OCI-LY7 (cell line): ENCODE data around the gene TTC21A. TPM values are rescaled to one million over a fixed set of nuclear protein-coding genes. Genes with fewer than 3 reads are reported as not detected.
A peak's percentile ranks its signal among the peaks of the same experiment; 100 is the strongest.

Experiments used
- BruUV-seq: library from RNA; stranded (reverse); fragments of 400-500 nt; replicated peaks from 2 replicates; lab custom pipeline; 2021; lab: Mats Ljungman, UMichigan
- CTCF ChIA-PET: fragments of 300-600 bp; sonication (Branson Sonifier 250); formaldehyde crosslinking; loops from one replicate; lab custom pipeline; 2022; ENCODE audit warnings: antibody characterized with exemption; ENCODE audit not compliant: unreplicated experiment; lab: Charles Lee
- POLR2A ChIA-PET: fragments of 300-600 bp; sonication (Branson Sonifier 250); formaldehyde crosslinking; loops from one replicate; lab custom pipeline; 2022; ENCODE audit warnings: antibody characterized with exemption; lab: Charles Lee
- DNase-seq: peaks from one replicate; pipeline ENCODE4 v3.0.0-alpha.2; 2015; ENCODE audit warnings: low spot score
- H2AFZ ChIP-seq: fragments of 200-600 bp; sonication (generic), shearing (Covaris generic); 2 replicates; pipeline ENCODE4 v1.6.1; 2014; ENCODE audit warnings: mild to moderate bottlenecking, antibody characterized with exemption, low read length, moderate library complexity
- H3K27ac ChIP-seq: fragments of 200-600 bp; sonication (generic); 2 replicates; pipeline ENCODE4 v1.5.1; 2014; ENCODE audit warnings: mixed run types, low read depth, mild to moderate bottlenecking, moderate library complexity, low read length, inconsistent platforms; ENCODE audit not compliant: poor library complexity, severe bottlenecking
- H3K36me3 ChIP-seq: fragments of 200-600 bp; sonication (generic); 2 replicates; pipeline ENCODE4 v1.6.1; 2014; ENCODE audit warnings: mild to moderate bottlenecking, antibody characterized with exemption, low read length, moderate library complexity, mixed read lengths; ENCODE audit not compliant: insufficient read depth
- H3K4me1 ChIP-seq: fragments of 200-600 bp; sonication (generic); 2 replicates; pipeline ENCODE4 v1.5.1; 2014; ENCODE audit warnings: mild to moderate bottlenecking, low read length; ENCODE audit not compliant: insufficient read depth, poor library complexity, severe bottlenecking
- H3K4me2 ChIP-seq: fragments of 200-600 bp; sonication (generic); 2 replicates; pipeline ENCODE4 v1.6.1; 2014; ENCODE audit warnings: mild to moderate bottlenecking, low read length
- H3K4me3 ChIP-seq: fragments of 200-600 bp; sonication (generic); 2 replicates; pipeline ENCODE4 v1.5.1; 2014; ENCODE audit warnings: mild to moderate bottlenecking, low read depth, low read length; ENCODE audit not compliant: poor library complexity, severe bottlenecking
- H3K79me2 ChIP-seq: fragments of 200-600 bp; sonication (generic); 2 replicates; pipeline ENCODE4 v1.6.1; 2016; ENCODE audit warnings: low read depth, mild to moderate bottlenecking, low read length, moderate library complexity, mixed read lengths; ENCODE audit not compliant: insufficient read depth
- H3K9me2 ChIP-seq: fragments of 200-600 bp; sonication (generic); 2 replicates; pipeline ENCODE4 v1.6.1; 2016; ENCODE audit warnings: mild to moderate bottlenecking, low read length, mixed read lengths; ENCODE audit not compliant: insufficient read depth
- H3K9me3 ChIP-seq: fragments of 200-600 bp; sonication (generic); 2 replicates; pipeline ENCODE4 v1.6.1; 2014; ENCODE audit warnings: mild to moderate bottlenecking, mixed run types, low read length, mixed read lengths
- H4K20me1 ChIP-seq: fragments of 200-600 bp; sonication (generic); 2 replicates; pipeline ENCODE4 v1.6.1; 2014; ENCODE audit warnings: mild to moderate bottlenecking, antibody characterized with exemption, low read length, moderate library complexity, mixed read lengths; ENCODE audit not compliant: insufficient read depth
- EZH2phosphoT487 ChIP-seq: fragments of 200-600 bp; sonication (generic); IDR thresholded peaks from 2 replicates; pipeline ENCODE4 v1.6.1; 2018; ENCODE audit warnings: low read depth, borderline replicate concordance, mild to moderate bottlenecking, mixed run types, antibody characterized with exemption, low read length, moderate library complexity, mixed read lengths
- intact Hi-C: fragments of 100-400 bp; cut with micrococcal nuclease; formaldehyde crosslinking; loops from one replicate; pipeline ENCODE4 v1.10.0; 2022; ENCODE audit not compliant: unreplicated experiment
- total RNA-seq, 2 experiments: library from RNA; depleted of rRNA in 1 of 2; stranded (reverse); fragments of >200 nt in 1 of 2; shearing (Covaris generic) in 1 of 2; gene quantifications; 2 replicates each; pipeline ENCODE4 v1.2.3, GENCODE V29; 2014 to 2022
- TF ChIP-seq, protein P1 (sequence below): fragments of 200-600 bp; sonication (generic); conservative IDR thresholded peaks from 2 replicates; pipeline ENCODE4 v1.5.1; 2014; ENCODE audit warnings: mild to moderate bottlenecking, antibody characterized with exemption, low read length, moderate library complexity, mixed read lengths

Gene TTC21A
- total RNA-seq, 2 experiments from 2014 or later, result 12.8 to 27.1 TPM

DNA sequence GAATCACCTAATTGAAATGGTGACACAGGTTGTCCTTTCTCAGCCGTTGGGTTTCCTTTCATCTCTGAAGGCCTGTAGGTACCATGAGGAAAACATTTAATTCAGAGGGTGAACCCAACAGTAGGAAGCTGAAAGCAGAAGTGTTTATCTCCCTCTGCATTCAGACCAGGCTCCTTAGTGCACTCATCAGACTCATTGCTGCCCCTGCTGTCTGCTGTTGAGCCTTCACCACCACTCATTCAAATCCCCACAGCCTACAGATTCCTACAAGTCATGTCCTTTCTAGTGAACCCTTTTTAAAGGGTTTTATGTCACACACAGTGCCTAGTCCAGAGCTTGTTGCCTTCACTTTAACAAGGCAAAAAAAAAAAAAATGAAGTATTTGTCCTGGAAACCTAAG lies 42.3 kb upstream of the TTC21A start:
- Histone ChIP-seq H3K4me1 (peaks cover 16% of the 10 kb centered on the region), H3K4me3 (no peak overlapping the region), H3K9me2 (no peaks in the 10 kb centered on the region), H4K20me1 (no peaks in the 10 kb centered on the region), H3K36me3 (peaks cover 42% of the 10 kb centered on the region), H2AFZ (no peak overlapping the region), H3K4me2 (peak overlapping the region; percentile 42), H3K9me3 (peaks cover 5% of the 10 kb centered on the region; the same call in 1 of the 2 replicates), H3K79me2 (peaks cover 20% of the 10 kb centered on the region; the same call in 1 of the 2 replicates), H3K27ac (peak overlapping the region; percentile 31)
- TF ChIP-seq, protein P1, sequence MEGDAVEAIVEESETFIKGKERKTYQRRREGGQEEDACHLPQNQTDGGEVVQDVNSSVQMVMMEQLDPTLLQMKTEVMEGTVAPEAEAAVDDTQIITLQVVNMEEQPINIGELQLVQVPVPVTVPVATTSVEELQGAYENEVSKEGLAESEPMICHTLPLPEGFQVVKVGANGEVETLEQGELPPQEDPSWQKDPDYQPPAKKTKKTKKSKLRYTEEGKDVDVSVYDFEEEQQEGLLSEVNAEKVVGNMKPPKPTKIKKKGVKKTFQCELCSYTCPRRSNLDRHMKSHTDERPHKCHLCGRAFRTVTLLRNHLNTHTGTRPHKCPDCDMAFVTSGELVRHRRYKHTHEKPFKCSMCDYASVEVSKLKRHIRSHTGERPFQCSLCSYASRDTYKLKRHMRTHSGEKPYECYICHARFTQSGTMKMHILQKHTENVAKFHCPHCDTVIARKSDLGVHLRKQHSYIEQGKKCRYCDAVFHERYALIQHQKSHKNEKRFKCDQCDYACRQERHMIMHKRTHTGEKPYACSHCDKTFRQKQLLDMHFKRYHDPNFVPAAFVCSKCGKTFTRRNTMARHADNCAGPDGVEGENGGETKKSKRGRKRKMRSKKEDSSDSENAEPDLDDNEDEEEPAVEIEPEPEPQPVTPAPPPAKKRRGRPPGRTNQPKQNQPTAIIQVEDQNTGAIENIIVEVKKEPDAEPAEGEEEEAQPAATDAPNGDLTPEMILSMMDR, result peak; percentile 79
- no peak for TF ChIP-seq EZH2phosphoT487
- intact Hi-C loops, result no loop called here
- ChIA-PET CTCF (interaction anchor here (0.6 kb wide), 1 partner anchor 75 kb away, joined by 3 read pairs; no protein-coding TSS in a partner anchor), POLR2A (interaction anchor here (0.7 to 1.2 kb wide), 4 partner anchors 16 to 382 kb away, joined by 3 to 5 read pairs (median 4); no protein-coding TSS in a partner anchor)
- DNase-seq, result peak; percentile 81
- no TSS peak for BruUV-seq

DNA sequence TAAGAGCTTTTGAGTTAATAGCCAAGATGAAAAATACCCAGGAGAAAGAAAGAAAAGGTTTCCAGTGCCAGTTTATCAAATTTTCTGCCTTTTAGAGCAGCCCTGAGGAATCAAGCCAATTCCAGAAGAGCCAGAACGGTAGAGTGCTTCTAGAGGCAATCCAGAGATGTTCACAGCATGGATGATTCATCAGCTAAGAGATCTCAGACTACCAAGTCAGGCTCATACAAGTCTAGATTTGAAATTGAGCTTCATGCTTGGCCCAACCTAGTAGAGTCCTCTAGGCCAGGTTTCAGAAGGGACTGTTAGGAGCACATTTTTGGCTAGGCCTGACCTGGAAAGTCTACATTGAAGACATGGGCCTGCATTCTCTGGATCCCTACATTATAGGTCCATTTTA lies 40.2 kb upstream of the TTC21A start:
- Histone ChIP-seq H2AFZ (no peak overlapping the region), H3K9me3 (no peaks in the 10 kb centered on the region), H4K20me1 (no peaks in the 10 kb centered on the region), H3K4me1 (peaks cover 16% of the 10 kb centered on the region), H3K9me2 (no peaks in the 10 kb centered on the region), H3K4me3 (no peak overlapping the region), H3K79me2 (peaks cover 13% of the 10 kb centered on the region; the same call in 1 of the 2 replicates), H3K4me2 (no peak overlapping the region), H3K36me3 (peaks cover 56% of the 10 kb centered on the region), H3K27ac (no peak overlapping the region)
- ChIA-PET POLR2A (interaction anchor here (0.6 kb wide), 1 partner anchor 8 kb away, joined by 3 read pairs; no protein-coding TSS in a partner anchor), CTCF (interaction anchor here (1.0 to 1.5 kb wide), 2 partner anchors 19 to 67 kb away, joined by 3 to 4 read pairs; no protein-coding TSS in a partner anchor)
- TF ChIP-seq, protein P1, result no peak
- TF ChIP-seq EZH2phosphoT487, result no peak
- intact Hi-C loops, result no loop called here
- BruUV-seq, result no TSS peak
- no peak for DNase-seq

DNA sequence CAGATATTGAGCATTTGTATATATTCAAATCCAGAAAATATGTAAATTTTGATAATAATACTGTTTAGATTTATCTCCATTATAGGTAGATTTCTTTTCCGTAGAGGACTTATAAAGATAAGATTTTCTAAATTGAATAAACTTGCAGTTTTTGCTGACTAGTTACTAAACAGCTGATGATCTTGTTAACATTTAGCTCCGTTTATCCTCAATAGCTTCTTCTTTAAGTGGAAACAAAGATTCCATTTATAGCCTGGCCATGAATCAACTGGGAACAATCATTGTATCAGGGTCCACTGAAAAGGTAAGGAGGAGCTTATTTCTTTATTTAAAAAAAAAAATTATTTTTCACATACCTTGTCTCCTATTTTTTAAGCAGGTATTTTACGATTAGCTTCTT lies 38.9 kb upstream of the TTC21A start:
- Histone ChIP-seq H3K79me2 (0 out of 2 replicates have a peak, but pooled peaks cover 10% of the 10 kb centered on the region), H2AFZ (no peak overlapping the region), H3K4me3 (no peak overlapping the region), H3K27ac (no peak overlapping the region), H3K4me2 (no peak overlapping the region), H3K9me3 (no peaks in the 10 kb centered on the region), H4K20me1 (no peaks in the 10 kb centered on the region), H3K36me3 (peaks cover 66% of the 10 kb centered on the region), H3K4me1 (peaks cover 16% of the 10 kb centered on the region), H3K9me2 (no peaks in the 10 kb centered on the region)
- intact Hi-C loops, result no loop called here
- TF ChIP-seq, protein P1, result no peak
- no peak for TF ChIP-seq EZH2phosphoT487
- ChIA-PET CTCF (interaction anchor here (1.5 kb wide), 1 partner anchor 18 kb away, joined by 4 read pairs; no protein-coding TSS in a partner anchor), POLR2A (interaction anchor here (1.0 to 2.7 kb wide), 4 partner anchors 10 to 18 kb away, joined by 3 to 17 read pairs (median 4); no protein-coding TSS in a partner anchor)
- no TSS peak for BruUV-seq
- DNase-seq, result no peak
